GM23248 (cell line): ENCODE results near the gene PPDPF. TPM values are rescaled to one million over a fixed set of nuclear protein-coding genes. Genes with fewer than 3 reads are reported as not detected.
A peak's percentile ranks its signal among the peaks of the same experiment; 100 is the strongest.

Experiments used
- DNase-seq: peaks from one replicate; pipeline ENCODE4 v3.0.0-alpha.2; 2015
- H2AFZ ChIP-seq: fragments of 200-600 bp; sonication (generic); 2 replicates; pipeline ENCODE4 v1.6.1; 2016; ENCODE audit warnings: antibody characterized with exemption
- H3F3A ChIP-seq: fragments of 200-600 bp; sonication (generic); 2 replicates; pipeline ENCODE4 v1.6.1; 2016; ENCODE audit warnings: mild to moderate bottlenecking, antibody characterized with exemption, mixed run types; ENCODE audit not compliant: insufficient read depth
- H3K27ac ChIP-seq: fragments of 200-600 bp; sonication (generic); 2 replicates; pipeline ENCODE4 v1.5.1; 2016; ENCODE audit warnings: mild to moderate bottlenecking
- H3K27me3 ChIP-seq: fragments of 200-600 bp; sonication (generic); replicated peaks from 2 replicates; pipeline ENCODE4 v1.6.1; 2016; ENCODE audit warnings: mild to moderate bottlenecking; ENCODE audit not compliant: insufficient read depth
- H3K36me3 ChIP-seq: fragments of 200-600 bp; sonication (generic); 2 replicates; pipeline ENCODE4 v1.6.1; 2016; ENCODE audit warnings: low read depth, mild to moderate bottlenecking
- H3K4me1 ChIP-seq: fragments of 200-600 bp; sonication (generic); 2 replicates; pipeline ENCODE4 v1.6.1; 2016; ENCODE audit warnings: mild to moderate bottlenecking; ENCODE audit not compliant: insufficient read depth
- H3K4me2 ChIP-seq: fragments of 200-600 bp; sonication (generic); one replicate; pipeline ENCODE4 v1.6.1; 2016; ENCODE audit warnings: mild to moderate bottlenecking; ENCODE audit not compliant: unreplicated experiment
- H3K4me3 ChIP-seq: fragments of 200-600 bp; sonication (generic); 2 replicates; pipeline ENCODE4 v1.5.1; 2016; ENCODE audit warnings: mild to moderate bottlenecking
- H3K79me2 ChIP-seq: fragments of 200-600 bp; sonication (generic); 2 replicates; pipeline ENCODE4 v1.6.1; 2016; ENCODE audit warnings: mild to moderate bottlenecking; ENCODE audit not compliant: insufficient read depth
- H3K9ac ChIP-seq: fragments of 200-600 bp; sonication (generic); 2 replicates; pipeline ENCODE4 v1.6.1; 2016; ENCODE audit warnings: mild to moderate bottlenecking
- H3K9me2 ChIP-seq: fragments of 200-600 bp; sonication (generic); 2 replicates; pipeline ENCODE4 v1.6.1; 2016; ENCODE audit warnings: mixed run types, mild to moderate bottlenecking, moderate library complexity; ENCODE audit not compliant: insufficient read depth
- H3K9me3 ChIP-seq: fragments of 200-600 bp; sonication (generic); one replicate; pipeline ENCODE4 v1.6.1; 2017; ENCODE audit warnings: low read depth
- H4K20me1 ChIP-seq: fragments of 200-600 bp; sonication (generic); 2 replicates; pipeline ENCODE4 v1.6.0; 2016; ENCODE audit not compliant: insufficient read depth
- EZH2 ChIP-seq: fragments of 200-600 bp; sonication (generic); IDR thresholded peaks from 2 replicates; pipeline ENCODE4 v1.6.1; 2018; ENCODE audit warnings: antibody characterized with exemption, mild to moderate bottlenecking; ENCODE audit not compliant: insufficient read depth, poor library complexity, severe bottlenecking
- EZH2phosphoT487 ChIP-seq: fragments of 200-600 bp; sonication (generic); IDR thresholded peaks from 2 replicates; pipeline ENCODE4 v1.6.1; 2018; ENCODE audit warnings: antibody characterized with exemption, moderate library complexity, mild to moderate bottlenecking, low read depth; ENCODE audit not compliant: insufficient read depth
- WGBS, 2 experiments: methylation state at CpG; one replicate each; pipeline ENCODE4 v1.1.6; 2015 to 2017; ENCODE audit warnings: low lambda C conversion rate in 2 of 2, low coverage in 1 of 2; ENCODE audit errors: missing lambda C conversion rate in 2 of 2; 5-methylcytosine and 5-hydroxymethylcytosine counted together
- in situ Hi-C: fragments of 300-500 bp; cut with MboI; formaldehyde crosslinking; loops from 2 replicates; pipeline ENCODE4 v1.15.0; 2020
- polyA plus RNA-seq: library from polyadenylated mRNA; unstranded; fragments of >200 nt; fragmentation: Nextera tagmentation; extraction: Ambion mirVana; gene quantifications from 2 replicates; pipeline ENCODE4 v1.2.1, GENCODE V29; 2016
- total RNA-seq: library from RNA; depleted of rRNA; stranded (reverse); fragments of >200 nt; shearing (Covaris generic); gene quantifications from 2 replicates; pipeline ENCODE4 v1.2.3, GENCODE V29; 2014

Gene PPDPF
- total and polyA plus RNA-seq, 2 experiments from 2014 or later, result 170 to 236 TPM

- peak overlapping the region; percentile 14; the same call in 1 of the 2 replicates for H2AFZ ChIP-seq
- in situ Hi-C loops, result no loop called here
- H3K79me2 ChIP-seq, result no peaks in the 10 kb centered on the region
- no peak overlapping the region for H3K27ac ChIP-seq
- H3K9ac ChIP-seq, result no peak overlapping the region
- H3K4me1 ChIP-seq, result no peaks in the 10 kb centered on the region
- no peaks in the 10 kb centered on the region for H3K9me3 ChIP-seq
- H3K9me2 ChIP-seq, result no peaks in the 10 kb centered on the region
- DNase-seq, result peak; percentile 77
- peak overlapping the region; percentile 68 for H3K4me2 ChIP-seq
- peak overlapping the region; percentile 41 for H3K4me3 ChIP-seq
- H3F3A ChIP-seq, result no peaks in the 10 kb centered on the region
- TF ChIP-seq EZH2phosphoT487 (no peak), EZH2 (no peak)
- no peaks in the 10 kb centered on the region for H3K36me3 ChIP-seq
- peaks cover 15% of the 10 kb centered on the region; the same call in 1 of the 2 replicates for H3K27me3 ChIP-seq
- 18 to 20% methylated on average over 44 to 48 of the region's 48 CpGs for WGBS, 2 experiments
- H4K20me1 ChIP-seq, result no peaks in the 10 kb centered on the region
These were observed 24.6 kb upstream of the PPDPF start for GRCh38 chr20:63495741-63496595.

- H2AFZ ChIP-seq, result peak overlapping the region; percentile 14; the same call in 1 of the 2 replicates
- no peaks in the 10 kb centered on the region for H3F3A ChIP-seq
- no peak for TF ChIP-seq EZH2phosphoT487
- TF ChIP-seq EZH2, result no peak
- no peaks in the 10 kb centered on the region for H3K4me1 ChIP-seq
- peak overlapping the region; percentile 68 for H3K4me2 ChIP-seq
- H3K9me2 ChIP-seq, result no peaks in the 10 kb centered on the region
- H3K27ac ChIP-seq, result no peak overlapping the region
- no peaks in the 10 kb centered on the region for H3K79me2 ChIP-seq
- no peaks in the 10 kb centered on the region for H3K36me3 ChIP-seq
- in situ Hi-C loops, result no loop called here
- H3K4me3 ChIP-seq, result peak overlapping the region; percentile 41
- no peaks in the 10 kb centered on the region for H3K9me3 ChIP-seq
- H3K9ac ChIP-seq, result no peak overlapping the region
- peaks cover 15% of the 10 kb centered on the region; the same call in 1 of the 2 replicates for H3K27me3 ChIP-seq
- no peaks in the 10 kb centered on the region for H4K20me1 ChIP-seq
- 48 to 53% methylated on average over 15 to 16 of the region's 16 CpGs for WGBS, 2 experiments
- no peak for DNase-seq
These were observed 23.9 kb upstream of the PPDPF start for GRCh38 chr20:63496596-63497120.

DNA sequence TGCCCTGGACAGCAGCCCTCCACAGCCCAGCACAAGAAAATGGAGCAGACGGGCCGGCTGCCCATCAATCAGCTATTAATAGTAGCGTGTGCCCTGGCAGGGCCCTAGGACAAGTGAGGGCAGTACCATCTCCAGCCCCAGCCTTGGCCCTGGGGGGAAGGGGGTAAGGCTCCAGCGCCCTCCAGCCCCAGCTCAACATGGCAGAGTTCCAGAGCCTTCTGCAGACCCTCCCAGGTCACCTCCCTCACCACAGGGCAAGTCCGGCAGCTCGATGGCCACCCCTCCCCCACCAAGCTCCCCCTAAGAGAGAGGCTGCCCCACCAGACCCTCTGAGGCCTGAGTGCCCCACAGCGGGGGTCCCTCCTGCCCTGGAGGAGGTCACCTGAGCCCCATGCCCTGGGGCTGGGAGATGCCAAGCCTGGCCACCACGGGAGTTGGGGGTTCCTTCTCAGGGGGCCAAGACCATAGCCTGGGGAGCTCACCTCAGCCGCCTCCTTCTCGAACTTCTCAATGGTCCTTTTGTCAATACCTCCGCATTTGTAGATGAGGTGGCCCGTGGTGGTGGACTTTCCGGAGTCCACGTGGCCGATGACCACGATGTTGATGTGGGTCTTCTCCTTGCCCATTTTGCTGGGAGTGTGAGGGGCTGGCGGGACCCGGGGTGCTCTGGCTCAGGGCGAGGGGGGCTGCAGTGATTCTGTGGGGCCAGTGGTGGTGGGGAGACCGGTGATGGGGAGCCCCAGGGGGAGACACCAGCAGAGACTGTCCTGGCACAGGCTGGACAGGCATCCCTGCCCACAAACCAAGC lies 23.2 kb upstream of the PPDPF start:
- Histone ChIP-seq H3K4me2 (no peak overlapping the region), H3K79me2 (no peaks in the 10 kb centered on the region), H3K9me3 (no peaks in the 10 kb centered on the region), H3K27me3 (peaks cover 15% of the 10 kb centered on the region; the same call in 1 of the 2 replicates), H3K36me3 (no peaks in the 10 kb centered on the region), H3K9ac (no peak overlapping the region), H2AFZ (no peak overlapping the region), H3K4me3 (no peak overlapping the region), H3K27ac (no peak overlapping the region), H3K4me1 (no peaks in the 10 kb centered on the region), H3F3A (no peaks in the 10 kb centered on the region), H3K9me2 (no peaks in the 10 kb centered on the region), H4K20me1 (no peaks in the 10 kb centered on the region)
- in situ Hi-C loops, result no loop called here
- TF ChIP-seq EZH2phosphoT487 (no peak), EZH2 (no peak)
- no peak for DNase-seq
- 48 to 49% methylated on average over 16 to 20 of the region's 20 CpGs for WGBS, 2 experiments
